H1 (cell line): ENCODE data around the gene SSB. TPM values are rescaled to one million over a fixed set of nuclear protein-coding genes. Genes with fewer than 3 reads are reported as not detected.

Source experiments
- CTCF ChIA-PET: fragments of 300-600 bp; sonication (Branson Sonifier 250); formaldehyde crosslinking; loops from one replicate; lab custom pipeline; 2021; ENCODE audit not compliant: partially characterized antibody; lab: Charles Lee
- POLR2A ChIA-PET: fragments of 300-600 bp; sonication (Branson Sonifier 250); formaldehyde crosslinking; loops from one replicate; lab custom pipeline; 2021; ENCODE audit warnings: inconsistent platforms; ENCODE audit not compliant: partially characterized antibody; lab: Charles Lee
- DNase-seq, 2 experiments: peaks; one replicate each; pipeline versions ENCODE4 v3.0.0 to v3.0.0-alpha.2; 2010 to 2022; ENCODE audit warnings: low spot score in 2 of 2, low read depth in 1 of 2, mixed read lengths in 1 of 2
- FAIRE-seq: peaks from 2 replicates; lab custom pipeline; 2011; peaks lifted over from hg19 to GRCh38; lab: Jason Lieb, UNC
- H2AFZ ChIP-seq: 2 replicates; pipeline ENCODE4 v1.8.1; 2012; ENCODE audit warnings: low read length, inconsistent platforms
- H2AK5ac ChIP-seq: 2 replicates; pipeline ENCODE4 v1.6.1; 2013; ENCODE audit warnings: low read depth, low read length
- H2BK120ac ChIP-seq: replicated peaks from 2 replicates; pipeline ENCODE3; 2013; ENCODE audit warnings: low read depth, low read length, inconsistent platforms
- H2BK12ac ChIP-seq: 2 replicates; pipeline ENCODE4 v1.6.1; 2013; ENCODE audit warnings: low read depth, low read length
- H2BK15ac ChIP-seq: 2 replicates; pipeline ENCODE4 v1.6.1; 2013; ENCODE audit warnings: low read length
- H2BK20ac ChIP-seq: 2 replicates; pipeline ENCODE4 v1.6.1; 2013; ENCODE audit warnings: low read length
- H2BK5ac ChIP-seq: 2 replicates; pipeline ENCODE4 v1.6.1; 2013; ENCODE audit warnings: low read depth, low read length
- H3K14ac ChIP-seq: 2 replicates; pipeline ENCODE4 v1.6.1; 2013; ENCODE audit warnings: inconsistent platforms; ENCODE audit not compliant: insufficient read length
- H3K18ac ChIP-seq: 2 replicates; pipeline ENCODE4 v1.6.1; 2013; ENCODE audit warnings: low read length; ENCODE audit errors: extremely low read depth
- H3K23ac ChIP-seq: 2 replicates; pipeline ENCODE4 v1.6.1; 2013; ENCODE audit warnings: inconsistent platforms; ENCODE audit not compliant: insufficient read length
- H3K23me2 ChIP-seq: 2 replicates; pipeline ENCODE4 v1.6.1; 2013; ENCODE audit warnings: low read depth, low read length
- H3K27ac ChIP-seq: 2 replicates; pipeline ENCODE4 v1.6.1; 2011; ENCODE audit warnings: low read depth, low read length, inconsistent platforms
- H3K27me3 ChIP-seq, 4 experiments: replicated peaks in 1 of 4; 1 replicate in 1 of 4; 2 replicates in 3 of 4; pipeline versions ENCODE4 v1.6.1 to v1.8.1; 2011 to 2013; ENCODE audit warnings: low read length in 3 of 4, mild to moderate bottlenecking in 3 of 4, inconsistent platforms in 2 of 4, mixed read lengths in 2 of 4, moderate library complexity in 1 of 4; ENCODE audit not compliant: control insufficient read depth in 3 of 4, insufficient read depth in 3 of 4; ENCODE audit errors: extremely low read depth in 1 of 4
- H3K36me3 ChIP-seq, 4 experiments: 2 replicates each; pipeline versions ENCODE4 v1.6.1 to v1.8.1; 2011 to 2013; ENCODE audit warnings: mild to moderate bottlenecking in 4 of 4, low read length in 3 of 4, moderate library complexity in 2 of 4, control low read depth in 1 of 4, inconsistent platforms in 1 of 4; ENCODE audit not compliant: insufficient read depth in 4 of 4, control insufficient read depth in 2 of 4
- H3K4ac ChIP-seq: replicated peaks from 2 replicates; pipeline ENCODE3; 2013; ENCODE audit warnings: low read length, low read depth, mixed read lengths, inconsistent platforms; ENCODE audit not compliant: insufficient read length
- H3K4me1 ChIP-seq, 4 experiments: replicated peaks in 1 of 4; 1 replicate in 1 of 4; 2 replicates in 3 of 4; pipeline versions ENCODE4 v1.6.1 to v1.8.1; 2011 to 2013; ENCODE audit warnings: low read length in 3 of 4, inconsistent platforms in 2 of 4, mixed read lengths in 1 of 4; ENCODE audit not compliant: insufficient read depth in 4 of 4, control insufficient read depth in 3 of 4
- H3K4me2 ChIP-seq, 2 experiments: 2 replicates each; pipeline versions ENCODE4 v1.6.1 to v1.8.1; 2011 to 2013; ENCODE audit warnings: low read depth in 2 of 2, low read length in 2 of 2, control low read depth in 1 of 2, inconsistent platforms in 1 of 2, mild to moderate bottlenecking in 1 of 2; ENCODE audit not compliant: insufficient read depth in 1 of 2
- H3K4me3 ChIP-seq, 4 experiments: fragments of 200-600, 300-600 bp in 1 of 4; sonication (generic), shearing (Covaris generic), sonication (Bioruptor Twin) in 1 of 4; 2 replicates each; pipeline versions ENCODE4 v1.5.1 to v1.8.1; 2011 to 2016; ENCODE audit warnings: low read length in 4 of 4, low read depth in 3 of 4, control low read depth in 2 of 4, inconsistent platforms in 2 of 4, mild to moderate bottlenecking in 2 of 4, mixed read lengths in 1 of 4, moderate library complexity in 1 of 4; ENCODE audit not compliant: insufficient read depth in 2 of 4; ENCODE audit errors: extremely low read depth in 1 of 4
- H3K56ac ChIP-seq: replicated peaks from 2 replicates; pipeline ENCODE3; 2013; ENCODE audit warnings: low read depth, mild to moderate bottlenecking, mixed read lengths, low read length, inconsistent platforms; ENCODE audit not compliant: insufficient read length
- H3K79me1 ChIP-seq: 2 replicates; pipeline ENCODE4 v1.6.1; 2013; ENCODE audit warnings: low read depth, low read length, control low read depth
- H3K79me2 ChIP-seq, 2 experiments: 2 replicates each; pipeline versions ENCODE4 v1.6.1 to v1.8.1; 2012 to 2013; ENCODE audit warnings: low read length in 2 of 2, mild to moderate bottlenecking in 2 of 2, inconsistent platforms in 1 of 2; ENCODE audit not compliant: insufficient read depth in 2 of 2, control insufficient read depth in 1 of 2
- H3K9ac ChIP-seq, 4 experiments: replicated peaks in 1 of 4; 1 replicate in 1 of 4; 2 replicates in 3 of 4; pipeline versions ENCODE4 v1.6.1 to v1.8.1; 2011 to 2013; ENCODE audit warnings: low read depth in 3 of 4, low read length in 3 of 4, control low read depth in 2 of 4, mild to moderate bottlenecking in 2 of 4, moderate library complexity in 2 of 4, inconsistent platforms in 1 of 4; ENCODE audit errors: extremely low read depth in 1 of 4
- H3K9me3 ChIP-seq, 2 experiments: 2 replicates each; pipeline versions ENCODE4 v1.6.1 to v1.8.1; 2012 to 2013; ENCODE audit warnings: mild to moderate bottlenecking in 2 of 2, moderate library complexity in 2 of 2, control low read depth in 1 of 2, inconsistent platforms in 1 of 2, low read depth in 1 of 2, low read length in 1 of 2, mixed read lengths in 1 of 2; ENCODE audit not compliant: insufficient read depth in 2 of 2
- H4K20me1 ChIP-seq, 2 experiments: replicated peaks in 1 of 2; 2 replicates each; pipeline versions ENCODE3 to v1.8.1; 2011 to 2013; ENCODE audit warnings: inconsistent platforms in 2 of 2, low read length in 2 of 2, mild to moderate bottlenecking in 1 of 2; ENCODE audit not compliant: insufficient read depth in 2 of 2, control insufficient read depth in 1 of 2
- H4K5ac ChIP-seq: 2 replicates; pipeline ENCODE4 v1.6.1; 2013; ENCODE audit warnings: low read length, low read depth, mixed read lengths, inconsistent platforms; ENCODE audit not compliant: insufficient read length
- H4K8ac ChIP-seq: 2 replicates; pipeline ENCODE4 v1.8.0; 2013; ENCODE audit warnings: mild to moderate bottlenecking, moderate library complexity, low read length, inconsistent platforms; ENCODE audit not compliant: insufficient read depth; ENCODE audit errors: extremely low read depth
- H4K91ac ChIP-seq: replicated peaks from 2 replicates; pipeline ENCODE3; 2013; ENCODE audit warnings: low read length, mixed read lengths, inconsistent platforms; ENCODE audit not compliant: insufficient read length
- BACH1 ChIP-seq: IDR thresholded peaks from 2 replicates; pipeline ENCODE4 v1.6.1; 2012; ENCODE audit warnings: low read length, improper control_type of control experiment
- BRCA1 ChIP-seq: IDR thresholded peaks from 2 replicates; pipeline ENCODE4 v1.6.1; 2012; ENCODE audit warnings: low read depth, low read length, improper control_type of control experiment
- CEBPB ChIP-seq: IDR thresholded peaks from 2 replicates; pipeline ENCODE4 v1.6.1; 2012; ENCODE audit warnings: low read depth, low read length
- CHD2 ChIP-seq: IDR thresholded peaks from 2 replicates; pipeline ENCODE4 v1.6.1; 2012; ENCODE audit warnings: low read length, improper control_type of control experiment
- KDM5A ChIP-seq: fragments of 200-600 bp; IDR thresholded peaks from 2 replicates; pipeline ENCODE4 v1.7.1; 2012; ENCODE audit warnings: mild to moderate bottlenecking, low read length, inconsistent platforms, mixed read lengths
- POLR2A ChIP-seq, 2 experiments: IDR thresholded peaks; 1 replicate in 1 of 2; 2 replicates in 1 of 2; pipeline ENCODE4 v1.6.1; 2011; ENCODE audit warnings: low read depth in 2 of 2, low read length in 2 of 2, mild to moderate bottlenecking in 2 of 2; ENCODE audit errors: control extremely low read depth in 1 of 2
- RBBP5 ChIP-seq: IDR thresholded peaks from 2 replicates; pipeline ENCODE4 v1.7.1; 2012; ENCODE audit warnings: low read depth, mild to moderate bottlenecking, inconsistent platforms, low read length, moderate library complexity, borderline replicate concordance
- RNF2 ChIP-seq: fragments of 200-900, 300-1000 bp; sonication (generic); IDR thresholded peaks from 2 replicates; pipeline ENCODE4 v1.7.1; 2016; ENCODE audit warnings: borderline replicate concordance, low read depth, mild to moderate bottlenecking, antibody characterized with exemption, low read length; ENCODE audit not compliant: poor library complexity, severe bottlenecking; ENCODE audit errors: missing control alignments
- SAP30 ChIP-seq: fragments of 300-600 bp; sonication (generic); IDR thresholded peaks from 2 replicates; pipeline ENCODE4 v1.7.1; 2012; ENCODE audit warnings: low read length, moderate library complexity, mild to moderate bottlenecking, inconsistent platforms; ENCODE audit not compliant: insufficient read depth, insufficient replicate concordance
- TBP ChIP-seq: IDR thresholded peaks from 2 replicates; pipeline ENCODE4 v1.6.1; 2011; ENCODE audit warnings: low read depth, low read length, improper control_type of control experiment
- TCF12 ChIP-seq: IDR thresholded peaks from 2 replicates; pipeline ENCODE4 v1.6.1; 2011; ENCODE audit warnings: low read depth, mild to moderate bottlenecking, low read length
- TEAD4 ChIP-seq: IDR thresholded peaks from 2 replicates; pipeline ENCODE4 v1.6.1; 2012; ENCODE audit warnings: low read depth, low read length, inconsistent platforms, mixed read lengths
- WGBS, 2 experiments: shearing (Covaris generic) in 1 of 2; methylation state at CpG; one replicate each; pipeline versions ENCODE4 v1.1.6 to v1.1.7; 2013 to 2015; ENCODE audit warnings: low lambda C conversion rate in 2 of 2, mixed read lengths in 2 of 2, inconsistent platforms in 1 of 2, low coverage in 1 of 2, missing lambda C conversion rate in 1 of 2; ENCODE audit not compliant: insufficient replicate concordance in 2 of 2, insufficient coverage in 1 of 2, insufficient read length in 1 of 2; ENCODE audit errors: extremely low coverage in 1 of 2, missing lambda C conversion rate in 1 of 2; 5-methylcytosine and 5-hydroxymethylcytosine counted together
- polyA plus RNA-seq, 7 experiments: library from polyadenylated mRNA; depleted of rRNA in 3 of 7; stranded (reverse) in 5 of 7; unstranded in 2 of 7; fragments of >200 nt in 5 of 7; fragments of 200-250 nt in 2 of 7; gene quantifications; 1 replicate in 5 of 7; 2 replicates in 1 of 7; 4 replicates in 1 of 7; pipeline versions ENCODE4 v1.2.1 to v1.2.3, GENCODE V29; 2011 to 2013; ENCODE audit warnings: missing spikeins in 2 of 7, mixed read lengths in 2 of 7
- total RNA-seq: library from RNA; stranded (reverse); fragmentation: NEBNext Ultra II Directional; extraction: Animal tissue kit (Norgen Biotek cat#: 25700); gene quantifications from 2 replicates; pipeline ENCODE4 v1.2.1, GENCODE V29; 2021

Gene SSB
- total and polyA plus RNA-seq, 2 of the 8 experiments (the other 6 are each of a cell fraction or from before 2014, with no cell fraction given) = 60.8 to 270 TPM

GRCh38 chr2:169778446-169778845 is 20.2 kb upstream of the SSB start:
- no peak overlapping the region for H3K23ac ChIP-seq
- no peak overlapping the region for H4K91ac ChIP-seq
- H2AK5ac ChIP-seq = no peak overlapping the region
- no peak overlapping the region for H3K14ac ChIP-seq
- no peaks in the 10 kb centered on the region for H3K36me3 ChIP-seq
- H3K4ac ChIP-seq = no peak overlapping the region
- DNase-seq (no peak), FAIRE-seq (no peak)
- no peak overlapping the region for H3K4me2 ChIP-seq
- no peaks in the 10 kb centered on the region for H3K4me1 ChIP-seq
- H2BK5ac ChIP-seq = no peak overlapping the region
- no peak overlapping the region for H4K5ac ChIP-seq
- H3K79me2 ChIP-seq = no peaks in the 10 kb centered on the region
- no peak overlapping the region for H3K9ac ChIP-seq
- no peaks in the 10 kb centered on the region for H3K23me2 ChIP-seq
- CTCF ChIA-PET = no interaction called here
- WGBS, 2 experiments = 88% methylated on average over 3 of the region's 3 CpGs; no CpG with 5 or more reads in 1 of the 2 experiments
- no peak overlapping the region for H2AFZ ChIP-seq
- POLR2A ChIA-PET = no interaction called here
- no peak overlapping the region for H3K56ac ChIP-seq
- no peaks in the 10 kb centered on the region for H3K79me1 ChIP-seq
- H2BK120ac ChIP-seq = no peak overlapping the region
- H2BK20ac ChIP-seq = no peak overlapping the region
- H2BK12ac ChIP-seq = no peak overlapping the region
- H4K20me1 ChIP-seq = no peaks in the 10 kb centered on the region
- no peaks in the 10 kb centered on the region for H3K9me3 ChIP-seq
- no peak overlapping the region for H3K27ac ChIP-seq
- no peak overlapping the region for H4K8ac ChIP-seq
- H3K18ac ChIP-seq = no peak overlapping the region
- H2BK15ac ChIP-seq = no peak overlapping the region
- H3K4me3 ChIP-seq = no peak overlapping the region
- H3K27me3 ChIP-seq = no peaks in the 10 kb centered on the region
- TF ChIP-seq POLR2A (IDR thresholded peaks at IDR 0.05; ENCODE audit: control extremely low read depth in 1 of 2, low read depth in 2 of 2, low read length in 2 of 2) = no peak
- TF ChIP-seq TBP = no peak
- no peak for TF ChIP-seq CHD2
- no peak for TF ChIP-seq RNF2
- no peak for TF ChIP-seq TEAD4
- no peak for TF ChIP-seq BRCA1
- TF ChIP-seq TCF12 = no peak
- no peak for TF ChIP-seq BACH1
- no peak for TF ChIP-seq SAP30
- no peak for TF ChIP-seq RBBP5
- TF ChIP-seq KDM5A = no peak
- no peak for TF ChIP-seq CEBPB
